ENCODE measurements around the gene ADCY9. TPM values are rescaled to one million over a fixed set of nuclear protein-coding genes. Genes with fewer than 3 reads are reported as not detected.

ADCY9 gene
- polyA plus RNA-seq, 3 donors: 0.44 to 9.3 (median 0.67) TPM

DNA sequence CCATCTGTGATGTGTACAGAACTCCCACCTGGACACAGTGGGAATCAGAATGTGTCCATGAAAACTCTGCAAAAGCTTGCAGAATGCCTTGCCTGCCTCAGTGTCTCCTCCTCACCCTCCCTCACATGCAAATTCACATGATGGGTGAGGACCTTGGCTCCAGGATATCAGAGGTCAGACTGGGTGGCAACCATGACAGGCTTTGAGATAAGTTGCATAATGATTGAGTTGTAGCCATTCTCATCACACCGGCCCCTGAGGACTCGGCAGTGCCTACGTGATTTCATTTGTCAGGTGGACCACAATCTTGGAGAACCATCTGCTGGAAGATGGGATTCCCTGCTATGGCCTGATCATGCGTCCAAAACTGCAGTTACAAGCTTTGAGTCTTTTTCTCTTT lies 3.9 kb upstream of the ADCY9 start:
- Histone ChIP-seq H3K4me1 (ENCODE audit: control insufficient read depth in 1 of 2, insufficient read depth in 2 of 2, low read length in 2 of 2) (peaks cover 11% of the 10 kb centered on the region in 2 donors), H3K27me3 (ENCODE audit: control insufficient read depth in 2 of 2, insufficient read depth in 2 of 2, low read length in 2 of 2) (peaks cover 0 to 6% of the 10 kb centered on the region in 2 donors)

DNA sequence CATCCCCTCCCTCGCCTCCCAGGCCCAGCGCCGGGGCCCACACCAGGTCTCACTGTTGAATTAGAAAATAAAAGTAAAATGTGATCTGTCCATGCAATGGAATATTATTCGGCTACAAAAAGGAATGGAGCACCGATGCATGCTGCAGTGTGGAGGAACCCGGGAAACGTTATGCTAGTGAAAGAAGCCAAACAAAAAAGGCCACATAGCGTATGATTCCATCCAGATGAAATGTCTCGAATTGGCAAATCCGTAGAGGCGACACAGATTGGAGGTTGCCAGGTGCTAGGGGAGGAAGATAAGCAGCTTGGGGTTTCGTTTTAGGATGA lies 972 bp upstream of the ADCY9 start:
- Mint-ChIP-seq H3K4me1 (peaks cover 37% of the 10 kb centered on the region), H3K27me3 (ENCODE audit: low read depth in 3 of 3) (peaks cover 7 to 17% (median 10%) of the 10 kb centered on the region in 3 donors), H3K4me3 (peak overlapping the region; percentile 77 to 94), H3K36me3 (peaks cover 16 to 17% of the 10 kb centered on the region in 2 donors), H3K9me3 (peaks cover 0 to 2% (median 0%) of the 10 kb centered on the region in 7 donors), H3K27ac (peak overlapping the region in 3 of 7 donors; percentile 35 to 54 (median 35))
- peaks cover 27% of the 10 kb centered on the region for H4K20me1 ChIP-seq (ENCODE audit: insufficient read depth, low read length)
- H3K79me2 ChIP-seq (ENCODE audit: insufficient read depth, low read length): peaks cover 28% of the 10 kb centered on the region
- peaks cover 37 to 40% of the 10 kb centered on the region in 2 donors for H3K4me1 ChIP-seq (ENCODE audit: control insufficient read depth in 1 of 2, insufficient read depth in 2 of 2, low read length in 2 of 2)
- no peak overlapping the region for H3K27ac ChIP-seq (ENCODE audit: low read depth in 1 of 2, low read length in 2 of 2)
- peak overlapping the region; percentile 82 for H3K4me2 ChIP-seq (replicated peaks; ENCODE audit: extremely low read depth, low read length, poor library complexity, severe bottlenecking)
- no peak for TF ChIP-seq CTCF (IDR thresholded peaks at IDR 0.05)
- H2AFZ ChIP-seq (ENCODE audit: insufficient read depth, low read depth, low read length, poor library complexity, severe bottlenecking): peak overlapping the region; percentile 99
- H3K9me3 ChIP-seq (replicated peaks in 1 of 2; ENCODE audit: control insufficient read depth in 1 of 2, insufficient read depth in 1 of 2, low read length in 2 of 2): no peaks in the 10 kb centered on the region
- 94% methylated on average over 8 of the region's 12 CpGs for WGBS (ENCODE audit: insufficient coverage)
- no peaks in the 10 kb centered on the region for H3K27me3 ChIP-seq (ENCODE audit: control insufficient read depth in 2 of 2, insufficient read depth in 2 of 2, low read length in 2 of 2)
- H3K9ac ChIP-seq (ENCODE audit: insufficient read depth, low read length, poor library complexity, severe bottlenecking): no peak overlapping the region
- peaks cover 0 to 5% of the 10 kb centered on the region in 2 donors for H3K36me3 ChIP-seq (replicated peaks in 1 of 2; ENCODE audit: control insufficient read depth in 1 of 2, insufficient read depth in 2 of 2, low read length in 2 of 2)
- DNase-seq: no peak
- intact Hi-C loops (cut with micrococcal nuclease): loop anchor here (5.0 to 10.0 kb wide), 2 partner anchors 135 to 182 kb away; no protein-coding TSS in a partner anchor
- peak overlapping the region in 1 of 3 experiments; percentile 80 for H3K4me3 ChIP-seq (replicated peaks in 1 of 3; ENCODE audit: low read depth in 2 of 3, low read length in 3 of 3)

More for the DNA sequence above, 3.9 kb upstream of the ADCY9 start:
- no peaks in the 10 kb centered on the region for H3K36me3 Mint-ChIP-seq
- Histone ChIP-seq H3K9me3 (replicated peaks in 1 of 2; ENCODE audit: control insufficient read depth in 1 of 2, insufficient read depth in 1 of 2, low read length in 2 of 2) (no peaks in the 10 kb centered on the region), H3K4me3 (replicated peaks in 1 of 3; ENCODE audit: low read depth in 2 of 3, low read length in 3 of 3) (no peak overlapping the region), H3K27ac (ENCODE audit: low read depth in 1 of 2, low read length in 2 of 2) (no peak overlapping the region), H3K4me2 (replicated peaks; ENCODE audit: extremely low read depth, low read length, poor library complexity, severe bottlenecking) (no peak overlapping the region), H3K9ac (ENCODE audit: insufficient read depth, low read length, poor library complexity, severe bottlenecking) (no peak overlapping the region), H3K79me2 (ENCODE audit: insufficient read depth, low read length) (no peaks in the 10 kb centered on the region), H3K36me3 (replicated peaks in 1 of 2; ENCODE audit: control insufficient read depth in 1 of 2, insufficient read depth in 2 of 2, low read length in 2 of 2) (no peaks in the 10 kb centered on the region), H4K20me1 (ENCODE audit: insufficient read depth, low read length) (peaks cover under 1% of the 10 kb centered on the region), H2AFZ (ENCODE audit: insufficient read depth, low read depth, low read length, poor library complexity, severe bottlenecking) (no peak overlapping the region)
- H3K27ac Mint-ChIP-seq: no peak overlapping the region
- H3K4me1 Mint-ChIP-seq: peaks cover 8% of the 10 kb centered on the region
- no peak overlapping the region for H3K4me3 Mint-ChIP-seq
- intact Hi-C loops (cut with micrococcal nuclease): no loop called here
- H3K9me3 Mint-ChIP-seq: no peaks in the 10 kb centered on the region
- DNase-seq: no peak
- peaks cover 20 to 25% (median 21%) of the 10 kb centered on the region in 3 donors for H3K27me3 Mint-ChIP-seq (ENCODE audit: low read depth in 3 of 3)
- WGBS (ENCODE audit: insufficient coverage): 94% methylated on average over 4 of the region's 4 CpGs
- no peak for TF ChIP-seq CTCF (IDR thresholded peaks at IDR 0.05)

Data from CD14-positive monocyte (primary cell).